GM19023 (cell line): ENCODE measurements around the gene BTBD1.

Source experiments
- ATAC-seq: cut with Tn5 transposase; IDR thresholded peaks from one replicate; pipeline ENCODE4 v1.9.1; 2021; ENCODE audit warnings: mild to moderate bottlenecking, moderate library complexity; ENCODE audit not compliant: unreplicated experiment

Gene BTBD1

GRCh38 chr15:82999426-82999825 lies 67.6 kb downstream of the BTBD1 start:
- no peak for ATAC-seq

DNA sequence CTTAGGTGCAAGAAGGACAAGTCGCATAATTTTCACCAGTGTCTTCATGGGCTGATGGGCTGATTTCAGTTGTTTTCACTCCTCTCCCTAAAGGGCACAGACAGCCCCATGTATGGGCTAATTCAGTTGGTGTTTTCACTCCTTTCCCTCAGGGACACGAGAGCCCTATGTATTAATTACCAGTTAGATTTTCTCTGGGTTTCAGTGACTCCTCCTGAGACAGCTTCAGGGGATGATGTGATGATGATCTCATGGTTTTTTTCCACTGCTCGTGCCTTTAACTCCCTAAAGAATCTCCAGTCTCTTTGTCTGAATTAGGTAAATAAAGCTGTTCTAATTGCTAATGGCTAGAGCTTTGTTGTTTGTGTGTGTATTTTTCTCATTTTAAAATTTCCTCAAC lies 71.1 kb downstream of the BTBD1 start:
- ATAC-seq: no peak

GRCh38 chr15:82995076-82995475 lies 72.0 kb downstream of the BTBD1 start:
- no peak for ATAC-seq

DNA sequence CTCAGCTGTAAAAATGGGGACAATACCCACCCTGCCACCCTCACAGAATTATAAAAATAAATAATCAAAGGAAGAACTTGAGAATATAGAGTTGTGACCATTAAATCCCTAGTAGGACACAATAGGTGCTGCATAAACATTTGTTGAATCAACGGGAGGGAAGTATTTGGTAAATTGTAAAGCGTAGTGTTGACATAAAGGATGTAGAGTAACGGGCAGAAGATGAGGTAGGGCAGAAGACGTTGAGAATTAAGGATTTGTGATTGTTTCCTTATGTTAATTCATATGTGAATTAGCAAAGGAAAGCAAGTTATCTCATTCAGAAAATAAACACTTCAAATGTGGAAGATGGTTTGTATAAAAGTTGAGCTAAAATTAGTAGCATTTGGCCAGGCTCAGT lies 73.9 kb downstream of the BTBD1 start:
- ATAC-seq: no peak

DNA sequence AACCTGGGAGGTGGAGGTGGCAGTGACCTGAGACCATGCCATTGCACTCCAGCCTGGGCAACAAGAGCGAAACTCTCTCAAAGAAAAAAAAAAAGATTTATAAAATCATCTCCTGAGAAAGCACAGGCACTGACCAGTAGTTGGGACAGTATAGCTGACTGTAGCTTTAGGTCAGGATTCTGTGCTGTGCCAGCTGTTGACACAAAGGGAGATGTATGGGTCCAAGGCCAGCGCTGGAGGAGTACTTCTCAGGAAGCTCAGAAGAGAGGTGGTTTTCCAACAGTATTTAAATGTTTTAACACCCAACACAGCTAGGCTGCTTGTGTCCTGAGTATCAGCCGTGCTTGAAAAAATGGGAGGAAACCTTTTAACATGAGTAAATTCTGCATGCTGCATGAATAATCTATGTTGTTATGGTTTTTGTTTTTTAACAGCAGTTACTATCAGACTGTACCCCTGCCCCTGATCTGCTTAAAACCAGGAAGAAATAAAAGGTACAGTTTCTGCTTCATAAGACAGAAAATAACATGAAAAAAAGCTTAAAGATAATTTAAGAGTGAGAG lies 74.5 kb downstream of the BTBD1 start:
- ATAC-seq: no peak

- ATAC-seq: peak; percentile 5
Measured at GRCh38 chr15:82986442-82986780, 80.6 kb downstream of the BTBD1 start.

DNA sequence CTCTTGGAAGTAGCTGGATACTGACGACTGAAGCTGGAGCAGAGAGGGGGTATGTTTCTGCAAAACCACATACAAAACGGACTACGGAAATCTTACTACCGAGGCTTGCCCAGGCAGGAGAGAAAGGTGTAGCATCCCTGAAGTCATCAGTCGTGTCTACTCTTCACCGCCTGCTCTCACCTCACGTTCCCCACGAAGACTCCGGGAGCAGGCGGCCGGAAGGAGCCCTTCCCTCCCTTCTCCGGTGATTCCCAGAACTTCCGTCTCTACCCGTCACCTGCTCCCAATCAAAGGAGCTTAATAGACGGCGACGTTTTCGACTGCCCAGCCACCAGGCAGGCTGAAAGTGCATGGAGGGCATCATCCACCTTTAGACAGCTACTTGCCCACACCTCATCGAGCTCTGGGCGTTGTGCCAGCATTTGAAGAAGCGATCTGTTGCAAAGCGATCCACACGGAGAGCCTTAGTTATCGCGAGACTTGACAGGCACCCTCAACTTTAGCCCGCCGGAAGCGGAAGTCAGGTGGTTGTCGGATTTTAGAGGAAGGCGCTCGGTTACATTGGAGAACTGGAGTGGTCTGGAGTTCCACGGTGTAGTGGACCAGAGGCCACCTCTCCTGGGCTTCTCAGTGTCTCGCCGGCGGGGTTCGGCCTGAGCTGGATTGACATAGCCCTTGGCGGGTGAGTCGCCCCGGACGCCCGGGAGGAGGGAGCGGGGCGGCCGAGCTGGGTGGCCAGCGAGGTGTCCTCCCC lies 81.2 kb downstream of the BTBD1 start, which contains the start of gene RAMAC:
Gene RAMAC (plus strand): TSS at position 523 of the 754 bp plus-strand sequence. CDS start 2,809 bp downstream, outside the sequence.
- peak; percentile 97 for ATAC-seq

DNA sequence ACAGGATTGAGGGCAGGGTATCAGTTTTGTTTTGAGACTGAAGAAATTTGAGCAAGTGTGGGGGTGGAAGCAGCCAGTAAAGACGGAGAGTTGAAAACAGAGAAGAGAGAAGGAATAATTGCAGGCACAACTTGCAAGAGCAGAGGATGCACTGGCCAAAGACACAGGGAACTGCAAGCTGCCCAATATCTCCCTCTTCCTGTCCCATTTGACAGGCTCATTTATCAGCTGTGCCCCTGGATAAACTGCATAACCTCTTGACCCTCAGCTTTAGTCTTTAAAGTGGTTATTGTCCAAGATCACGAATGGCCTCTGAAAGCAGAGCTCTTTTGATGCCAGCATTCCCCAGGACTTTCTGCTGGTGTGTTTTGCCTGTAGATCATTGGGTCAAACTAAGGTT lies 86.1 kb downstream of the BTBD1 start:
- ATAC-seq: no peak

DNA sequence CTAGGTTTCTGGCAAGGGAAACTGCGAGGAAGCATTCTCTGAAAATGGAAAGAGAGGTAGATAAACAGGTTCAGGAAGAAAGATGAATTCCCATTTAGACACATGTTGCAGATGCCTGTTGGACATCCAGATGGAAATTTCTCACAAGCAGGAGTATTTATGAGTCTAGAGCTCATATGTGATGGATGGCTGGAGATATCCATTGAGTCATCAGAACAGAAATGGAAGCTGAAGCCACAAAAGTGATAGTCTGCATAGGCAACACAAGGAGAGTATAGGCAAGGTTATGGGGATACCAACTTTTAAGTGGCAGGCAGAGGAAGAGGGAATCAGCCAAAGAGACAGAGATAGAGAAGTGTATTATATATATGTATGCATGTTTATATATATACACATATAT lies 87.3 kb downstream of the BTBD1 start:
- no peak for ATAC-seq

GRCh38 chr15:82978438-82978837 lies 88.6 kb downstream of the BTBD1 start:
- no peak for ATAC-seq

DNA sequence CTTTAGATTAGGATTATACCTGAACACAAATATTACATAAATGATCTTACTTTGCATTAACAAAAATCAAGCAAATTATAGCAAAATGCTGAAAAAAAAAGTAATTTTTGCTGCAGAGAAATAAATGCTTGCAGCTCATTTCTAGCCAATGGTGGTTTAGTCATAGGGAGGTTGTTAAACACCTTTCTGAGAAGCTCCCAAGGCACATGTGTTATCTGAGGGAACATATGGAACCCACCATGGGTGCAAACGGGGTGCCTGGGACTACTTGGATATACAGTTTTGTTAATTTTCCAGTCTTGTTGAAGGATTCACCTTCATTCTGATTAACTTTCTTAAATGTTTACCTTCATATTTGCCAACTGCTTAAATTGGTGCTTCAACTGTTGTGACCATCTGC lies 90.0 kb downstream of the BTBD1 start:
- no peak for ATAC-seq

DNA sequence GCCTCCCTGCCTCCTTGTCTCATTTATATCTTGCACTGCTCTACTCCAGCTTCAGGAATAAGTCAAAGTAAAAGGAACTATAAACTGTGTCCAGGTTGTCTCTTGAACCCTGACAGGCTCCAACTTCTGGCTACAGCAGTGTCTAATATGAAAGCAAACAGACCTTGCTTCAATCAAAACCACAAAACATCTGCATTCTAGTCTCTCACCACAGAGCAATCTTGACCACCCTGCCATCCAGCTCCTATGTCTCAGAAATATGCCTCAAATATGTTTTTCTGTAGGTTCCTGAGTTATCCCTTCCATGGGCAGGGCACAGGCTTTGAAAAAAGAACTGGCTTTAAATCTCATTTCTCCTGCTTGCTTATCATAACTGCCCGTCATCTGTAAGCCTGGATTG lies 94.1 kb downstream of the BTBD1 start:
- no peak for ATAC-seq

DNA sequence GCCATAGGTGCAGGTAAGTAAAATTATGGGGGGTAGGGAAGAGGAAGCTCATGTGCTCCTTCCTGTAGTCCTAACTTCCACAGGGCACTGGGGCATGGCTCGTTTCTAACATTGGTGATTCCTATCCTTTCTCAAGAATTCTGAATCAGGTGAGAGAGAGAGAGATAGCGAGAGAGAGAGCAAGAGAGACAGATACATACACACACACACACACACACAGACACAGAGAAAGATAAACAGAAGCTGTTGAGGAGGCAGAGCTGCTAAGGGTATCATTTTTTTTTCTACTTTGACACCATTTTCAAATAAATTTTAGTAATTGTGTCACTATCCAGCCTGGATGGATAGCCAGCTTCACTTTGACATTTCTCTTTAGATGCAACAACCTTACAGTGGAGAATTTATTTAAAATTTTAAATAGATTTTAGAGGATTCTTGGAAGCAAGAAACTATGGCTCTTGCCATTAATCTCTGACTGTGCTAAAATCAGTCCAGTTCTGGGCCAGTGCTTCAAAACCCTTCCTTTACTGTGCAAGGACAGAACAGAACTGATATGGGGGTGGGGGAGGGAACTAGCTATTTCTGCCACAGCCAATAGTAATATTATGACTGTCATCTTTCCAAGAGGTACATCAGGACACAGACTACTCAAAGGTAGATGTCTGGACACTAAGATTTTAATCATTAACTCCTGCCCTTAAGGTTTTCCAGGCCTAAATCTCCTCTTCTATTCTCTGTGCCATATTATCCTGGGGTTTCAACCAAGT lies 95.7 kb downstream of the BTBD1 start:
- no peak for ATAC-seq

DNA sequence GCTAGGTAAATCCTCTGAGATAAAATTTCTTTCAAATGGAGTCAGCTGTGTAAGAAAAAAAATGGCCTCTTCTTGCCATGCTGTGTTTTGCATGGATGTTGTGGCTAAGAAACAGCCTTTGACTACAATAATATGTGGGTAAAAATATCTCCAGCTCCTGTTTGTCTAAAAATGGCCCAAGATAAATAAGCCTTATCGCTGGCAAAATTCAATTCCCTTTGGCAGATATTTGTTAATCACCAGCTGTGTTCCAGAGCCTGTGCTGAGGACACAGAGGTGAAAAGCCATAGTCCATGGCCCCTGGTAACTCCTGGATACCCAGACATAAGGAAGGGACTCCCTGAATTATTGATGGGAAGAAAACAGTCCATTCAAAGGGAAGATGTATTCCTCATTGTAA lies 96.4 kb downstream of the BTBD1 start:
- no peak for ATAC-seq

- ATAC-seq: no peak
Measured at GRCh38 chr15:82970078-82970686, 96.9 kb downstream of the BTBD1 start.

- ATAC-seq: no peak
Measured at GRCh38 chr15:82969353-82969752, 97.7 kb downstream of the BTBD1 start.

- no peak for ATAC-seq
Measured at GRCh38 chr15:82968066-82968465, 99.0 kb downstream of the BTBD1 start.

- ATAC-seq: no peak
Measured at GRCh38 chr15:82966671-82967071, 100.4 kb downstream of the BTBD1 start.
